ENCODE results near the gene EIF5.

DNA sequence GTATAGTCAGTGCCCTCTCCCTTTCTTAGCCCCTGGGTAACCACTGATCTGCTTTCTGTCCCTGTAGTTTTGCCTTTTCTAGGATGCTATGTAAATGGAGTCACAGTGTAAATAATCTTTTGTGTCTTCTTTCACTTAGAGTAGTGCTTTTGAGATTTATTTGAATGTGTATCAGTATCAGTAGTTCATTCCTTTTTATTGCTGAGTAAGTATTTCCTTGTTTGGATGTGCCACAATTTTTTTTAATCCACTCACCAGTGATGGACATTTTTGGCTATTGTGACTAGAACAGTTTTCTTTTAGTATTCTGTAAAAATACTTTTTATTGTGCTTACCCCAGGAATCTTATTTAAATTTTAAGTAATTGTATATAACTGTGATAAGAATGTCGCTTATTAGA lies 54.6 kb downstream of the EIF5 start:
- TF ChIP-seq CTCF (IDR thresholded peaks at IDR 0.05) (no peak), POLR2A (IDR thresholded peaks at IDR 0.05) (no peak)

Measured in body of pancreas (tissue), 4 donors.